ENCODE data around the gene MGMT. TPM values are rescaled to one million over a fixed set of nuclear protein-coding genes. Genes with fewer than 3 reads are reported as not detected.

The MGMT gene
- total and polyA plus RNA-seq, 2 experiments from 2014 or later = 19.3 to 21.9 TPM

DNA sequence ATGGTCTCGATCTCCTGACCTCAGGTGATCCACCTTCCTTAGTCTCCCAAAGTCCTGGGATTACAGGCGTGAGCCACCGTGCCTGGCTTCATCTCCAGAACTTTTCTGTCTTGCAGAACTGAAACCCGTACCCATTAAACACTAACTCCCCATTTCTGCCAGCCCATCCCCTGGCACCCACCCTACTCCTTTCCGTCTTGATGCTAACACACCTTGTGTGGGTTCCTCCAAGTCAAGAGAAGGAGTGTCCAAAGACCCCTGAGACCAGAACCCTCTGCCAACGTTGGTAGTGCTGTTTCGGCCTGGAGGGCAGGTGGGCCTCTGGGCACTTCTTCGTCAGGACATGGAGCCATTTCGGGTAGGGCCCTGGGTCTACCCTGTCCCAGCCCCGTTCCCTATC is 83.6 kb downstream of the MGMT start (continued):
- TF ChIP-seq, protein P1, sequence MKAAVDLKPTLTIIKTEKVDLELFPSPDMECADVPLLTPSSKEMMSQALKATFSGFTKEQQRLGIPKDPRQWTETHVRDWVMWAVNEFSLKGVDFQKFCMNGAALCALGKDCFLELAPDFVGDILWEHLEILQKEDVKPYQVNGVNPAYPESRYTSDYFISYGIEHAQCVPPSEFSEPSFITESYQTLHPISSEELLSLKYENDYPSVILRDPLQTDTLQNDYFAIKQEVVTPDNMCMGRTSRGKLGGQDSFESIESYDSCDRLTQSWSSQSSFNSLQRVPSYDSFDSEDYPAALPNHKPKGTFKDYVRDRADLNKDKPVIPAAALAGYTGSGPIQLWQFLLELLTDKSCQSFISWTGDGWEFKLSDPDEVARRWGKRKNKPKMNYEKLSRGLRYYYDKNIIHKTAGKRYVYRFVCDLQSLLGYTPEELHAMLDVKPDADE (IDR thresholded peaks at IDR 0.05) = no peak
- TF ChIP-seq POLR2AphosphoS5 (IDR thresholded peaks at IDR 0.05; ENCODE audit: low read depth) (no peak), ZNF114 (CRISPR knock-in tag; IDR thresholded peaks at IDR 0.05) (no peak), CREB1 (CRISPR knock-in tag; IDR thresholded peaks at IDR 0.05; ENCODE audit: low read depth) (no peak), STAT1 (IDR thresholded peaks at IDR 0.05; ENCODE audit: unreplicated experiment) (no peak)
- TF ChIP-seq, protein P2, sequence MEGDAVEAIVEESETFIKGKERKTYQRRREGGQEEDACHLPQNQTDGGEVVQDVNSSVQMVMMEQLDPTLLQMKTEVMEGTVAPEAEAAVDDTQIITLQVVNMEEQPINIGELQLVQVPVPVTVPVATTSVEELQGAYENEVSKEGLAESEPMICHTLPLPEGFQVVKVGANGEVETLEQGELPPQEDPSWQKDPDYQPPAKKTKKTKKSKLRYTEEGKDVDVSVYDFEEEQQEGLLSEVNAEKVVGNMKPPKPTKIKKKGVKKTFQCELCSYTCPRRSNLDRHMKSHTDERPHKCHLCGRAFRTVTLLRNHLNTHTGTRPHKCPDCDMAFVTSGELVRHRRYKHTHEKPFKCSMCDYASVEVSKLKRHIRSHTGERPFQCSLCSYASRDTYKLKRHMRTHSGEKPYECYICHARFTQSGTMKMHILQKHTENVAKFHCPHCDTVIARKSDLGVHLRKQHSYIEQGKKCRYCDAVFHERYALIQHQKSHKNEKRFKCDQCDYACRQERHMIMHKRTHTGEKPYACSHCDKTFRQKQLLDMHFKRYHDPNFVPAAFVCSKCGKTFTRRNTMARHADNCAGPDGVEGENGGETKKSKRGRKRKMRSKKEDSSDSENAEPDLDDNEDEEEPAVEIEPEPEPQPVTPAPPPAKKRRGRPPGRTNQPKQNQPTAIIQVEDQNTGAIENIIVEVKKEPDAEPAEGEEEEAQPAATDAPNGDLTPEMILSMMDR (conservative IDR thresholded peaks at IDR 0.05; ENCODE audit: low read depth in 2 of 2) = no peak
- TF ChIP-seq, protein P3, sequence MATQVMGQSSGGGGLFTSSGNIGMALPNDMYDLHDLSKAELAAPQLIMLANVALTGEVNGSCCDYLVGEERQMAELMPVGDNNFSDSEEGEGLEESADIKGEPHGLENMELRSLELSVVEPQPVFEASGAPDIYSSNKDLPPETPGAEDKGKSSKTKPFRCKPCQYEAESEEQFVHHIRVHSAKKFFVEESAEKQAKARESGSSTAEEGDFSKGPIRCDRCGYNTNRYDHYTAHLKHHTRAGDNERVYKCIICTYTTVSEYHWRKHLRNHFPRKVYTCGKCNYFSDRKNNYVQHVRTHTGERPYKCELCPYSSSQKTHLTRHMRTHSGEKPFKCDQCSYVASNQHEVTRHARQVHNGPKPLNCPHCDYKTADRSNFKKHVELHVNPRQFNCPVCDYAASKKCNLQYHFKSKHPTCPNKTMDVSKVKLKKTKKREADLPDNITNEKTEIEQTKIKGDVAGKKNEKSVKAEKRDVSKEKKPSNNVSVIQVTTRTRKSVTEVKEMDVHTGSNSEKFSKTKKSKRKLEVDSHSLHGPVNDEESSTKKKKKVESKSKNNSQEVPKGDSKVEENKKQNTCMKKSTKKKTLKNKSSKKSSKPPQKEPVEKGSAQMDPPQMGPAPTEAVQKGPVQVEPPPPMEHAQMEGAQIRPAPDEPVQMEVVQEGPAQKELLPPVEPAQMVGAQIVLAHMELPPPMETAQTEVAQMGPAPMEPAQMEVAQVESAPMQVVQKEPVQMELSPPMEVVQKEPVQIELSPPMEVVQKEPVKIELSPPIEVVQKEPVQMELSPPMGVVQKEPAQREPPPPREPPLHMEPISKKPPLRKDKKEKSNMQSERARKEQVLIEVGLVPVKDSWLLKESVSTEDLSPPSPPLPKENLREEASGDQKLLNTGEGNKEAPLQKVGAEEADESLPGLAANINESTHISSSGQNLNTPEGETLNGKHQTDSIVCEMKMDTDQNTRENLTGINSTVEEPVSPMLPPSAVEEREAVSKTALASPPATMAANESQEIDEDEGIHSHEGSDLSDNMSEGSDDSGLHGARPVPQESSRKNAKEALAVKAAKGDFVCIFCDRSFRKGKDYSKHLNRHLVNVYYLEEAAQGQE (IDR thresholded peaks at IDR 0.05; ENCODE audit: unreplicated experiment) = no peak

DNA sequence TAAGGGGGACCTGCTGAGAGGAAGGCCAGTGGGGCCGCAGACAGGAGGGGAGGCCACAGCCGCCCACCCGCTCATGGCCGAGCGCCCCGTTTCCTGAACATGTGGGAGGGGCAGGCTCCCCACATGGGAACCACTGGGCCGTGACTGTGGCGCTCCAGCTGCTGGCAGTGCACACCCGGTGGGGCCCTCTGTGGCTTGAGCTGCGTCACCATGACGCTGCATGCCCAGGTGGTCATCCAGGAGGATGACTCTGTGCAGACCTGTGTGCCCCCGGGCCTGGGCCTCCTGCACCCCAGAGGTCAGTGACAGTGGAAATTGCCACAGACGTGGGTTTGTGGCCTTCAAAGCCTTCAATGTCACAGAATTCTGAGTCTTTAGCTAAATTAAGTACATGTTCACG is 85.1 kb downstream of the MGMT start:
- Histone ChIP-seq H3K4me3 (no peak overlapping the region), H3K36me3 (ENCODE audit: insufficient read depth) (no peaks in the 10 kb centered on the region), H3K4me2 (no peak overlapping the region), H3K27ac (ENCODE audit: low read depth) (no peak overlapping the region), H3K4me1 (ENCODE audit: insufficient read depth) (no peaks in the 10 kb centered on the region), H3F3A (replicated peaks; ENCODE audit: low read depth) (no peaks in the 10 kb centered on the region), H3K79me2 (replicated peaks; ENCODE audit: insufficient read depth) (no peaks in the 10 kb centered on the region), H2AFZ (no peak overlapping the region), H4K20me1 (replicated peaks; ENCODE audit: insufficient read depth) (no peaks in the 10 kb centered on the region), H3K27me3 (ENCODE audit: insufficient read depth) (no peaks in the 10 kb centered on the region), H3K9me2 (ENCODE audit: insufficient read depth) (no peaks in the 10 kb centered on the region)
- TF ChIP-seq, protein P1 (IDR thresholded peaks at IDR 0.05) = no peak
- TF ChIP-seq, protein P4, sequence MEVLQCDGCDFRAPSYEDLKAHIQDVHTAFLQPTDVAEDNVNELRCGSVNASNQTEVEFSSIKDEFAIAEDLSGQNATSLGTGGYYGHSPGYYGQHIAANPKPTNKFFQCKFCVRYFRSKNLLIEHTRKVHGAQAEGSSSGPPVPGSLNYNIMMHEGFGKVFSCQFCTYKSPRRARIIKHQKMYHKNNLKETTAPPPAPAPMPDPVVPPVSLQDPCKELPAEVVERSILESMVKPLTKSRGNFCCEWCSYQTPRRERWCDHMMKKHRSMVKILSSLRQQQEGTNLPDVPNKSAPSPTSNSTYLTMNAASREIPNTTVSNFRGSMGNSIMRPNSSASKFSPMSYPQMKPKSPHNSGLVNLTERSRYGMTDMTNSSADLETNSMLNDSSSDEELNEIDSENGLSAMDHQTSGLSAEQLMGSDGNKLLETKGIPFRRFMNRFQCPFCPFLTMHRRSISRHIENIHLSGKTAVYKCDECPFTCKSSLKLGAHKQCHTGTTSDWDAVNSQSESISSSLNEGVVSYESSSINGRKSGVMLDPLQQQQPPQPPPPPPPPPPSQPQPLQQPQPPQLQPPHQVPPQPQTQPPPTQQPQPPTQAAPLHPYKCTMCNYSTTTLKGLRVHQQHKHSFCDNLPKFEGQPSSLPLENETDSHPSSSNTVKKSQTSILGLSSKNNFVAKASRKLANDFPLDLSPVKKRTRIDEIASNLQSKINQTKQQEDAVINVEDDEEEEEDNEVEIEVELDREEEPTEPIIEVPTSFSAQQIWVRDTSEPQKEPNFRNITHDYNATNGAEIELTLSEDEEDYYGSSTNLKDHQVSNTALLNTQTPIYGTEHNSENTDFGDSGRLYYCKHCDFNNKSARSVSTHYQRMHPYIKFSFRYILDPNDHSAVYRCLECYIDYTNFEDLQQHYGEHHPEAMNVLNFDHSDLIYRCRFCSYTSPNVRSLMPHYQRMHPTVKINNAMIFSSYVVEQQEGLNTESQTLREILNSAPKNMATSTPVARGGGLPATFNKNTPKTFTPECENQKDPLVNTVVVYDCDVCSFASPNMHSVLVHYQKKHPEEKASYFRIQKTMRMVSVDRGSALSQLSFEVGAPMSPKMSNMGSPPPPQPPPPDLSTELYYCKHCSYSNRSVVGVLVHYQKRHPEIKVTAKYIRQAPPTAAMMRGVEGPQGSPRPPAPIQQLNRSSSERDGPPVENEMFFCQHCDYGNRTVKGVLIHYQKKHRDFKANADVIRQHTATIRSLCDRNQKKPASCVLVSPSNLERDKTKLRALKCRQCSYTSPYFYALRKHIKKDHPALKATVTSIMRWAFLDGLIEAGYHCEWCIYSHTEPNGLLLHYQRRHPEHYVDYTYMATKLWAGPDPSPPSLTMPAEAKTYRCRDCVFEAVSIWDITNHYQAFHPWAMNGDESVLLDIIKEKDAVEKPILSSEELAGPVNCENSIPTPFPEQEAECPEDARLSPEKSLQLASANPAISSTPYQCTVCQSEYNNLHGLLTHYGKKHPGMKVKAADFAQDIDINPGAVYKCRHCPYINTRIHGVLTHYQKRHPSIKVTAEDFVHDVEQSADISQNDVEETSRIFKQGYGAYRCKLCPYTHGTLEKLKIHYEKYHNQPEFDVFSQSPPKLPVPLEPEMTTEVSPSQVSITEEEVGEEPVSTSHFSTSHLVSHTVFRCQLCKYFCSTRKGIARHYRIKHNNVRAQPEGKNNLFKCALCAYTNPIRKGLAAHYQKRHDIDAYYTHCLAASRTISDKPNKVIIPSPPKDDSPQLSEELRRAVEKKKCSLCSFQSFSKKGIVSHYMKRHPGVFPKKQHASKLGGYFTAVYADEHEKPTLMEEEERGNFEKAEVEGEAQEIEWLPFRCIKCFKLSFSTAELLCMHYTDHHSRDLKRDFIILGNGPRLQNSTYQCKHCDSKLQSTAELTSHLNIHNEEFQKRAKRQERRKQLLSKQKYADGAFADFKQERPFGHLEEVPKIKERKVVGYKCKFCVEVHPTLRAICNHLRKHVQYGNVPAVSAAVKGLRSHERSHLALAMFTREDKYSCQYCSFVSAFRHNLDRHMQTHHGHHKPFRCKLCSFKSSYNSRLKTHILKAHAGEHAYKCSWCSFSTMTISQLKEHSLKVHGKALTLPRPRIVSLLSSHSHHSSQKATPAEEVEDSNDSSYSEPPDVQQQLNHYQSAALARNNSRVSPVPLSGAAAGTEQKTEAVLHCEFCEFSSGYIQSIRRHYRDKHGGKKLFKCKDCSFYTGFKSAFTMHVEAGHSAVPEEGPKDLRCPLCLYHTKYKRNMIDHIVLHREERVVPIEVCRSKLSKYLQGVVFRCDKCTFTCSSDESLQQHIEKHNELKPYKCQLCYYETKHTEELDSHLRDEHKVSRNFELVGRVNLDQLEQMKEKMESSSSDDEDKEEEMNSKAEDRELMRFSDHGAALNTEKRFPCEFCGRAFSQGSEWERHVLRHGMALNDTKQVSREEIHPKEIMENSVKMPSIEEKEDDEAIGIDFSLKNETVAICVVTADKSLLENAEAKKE (CRISPR knock-in tag; IDR thresholded peaks at IDR 0.05) = no peak
- no peak for TF ChIP-seq POLR2AphosphoS5 (IDR thresholded peaks at IDR 0.05; ENCODE audit: low read depth)
- Mint-ChIP-seq H3K4me3 (no peak overlapping the region), H3K27ac (no peak overlapping the region), H3K9me3 (no peaks in the 10 kb centered on the region; the same call in 2 of the 3 replicates), H3K36me3 (ENCODE audit: low read depth) (0 out of 3 replicates have a peak, but pooled peaks cover 2% of the 10 kb centered on the region), H3K27me3 (ENCODE audit: insufficient read depth, low read depth, poor library complexity) (no peaks in the 10 kb centered on the region), H3K4me1 (no peaks in the 10 kb centered on the region; the same call in 2 of the 3 replicates)
- no peak for ATAC-seq
- DNase-seq (ENCODE audit: low spot score) = no peak
